ENCODE data around the gene CEND1.

- TF ChIP-seq EZH2 (IDR thresholded peaks at IDR 0.05; ENCODE audit: borderline replicate concordance, low read length) (no peak), CTCF (conservative IDR thresholded peaks at IDR 0.05 in 1 of 2, IDR thresholded peaks at IDR 0.05 in 1 of 2; ENCODE audit: extremely low read depth in 1 of 2, insufficient read depth in 1 of 2, low read depth in 1 of 2, low read length in 2 of 2) (no peak)
These were observed 49.4 kb upstream of the CEND1 start for GRCh38 chr11:839280-839623.
